H54 (cell line): Measurements from ENCODE around the gene ZMYM4.
"Not testable (repeated sequence)": the region's sequence is repeated elsewhere in the genome, so short reads cannot be mapped to it uniquely, and the experiment has no call there.

Experiments
- DNase-seq: peaks from one replicate; pipeline ENCODE4 v3.0.0; 2011; ENCODE audit warnings: low spot score, mixed read lengths; ENCODE audit not compliant: insufficient read length
- FAIRE-seq: peaks from 3 replicates; lab custom pipeline; 2011; peaks lifted over from hg19 to GRCh38; lab: Jason Lieb, UNC
- POLR2A ChIP-seq: IDR thresholded peaks from 2 replicates; pipeline ENCODE4 v1.6.1; 2011; ENCODE audit warnings: low read depth, mild to moderate bottlenecking, low read length

ZMYM4 gene

GRCh38 chr1:35449334-35450008 lies 181.0 kb downstream of the ZMYM4 start:
- no peak for TF ChIP-seq POLR2A
- FAIRE-seq (peak; percentile 92), DNase-seq (peak; percentile 62)

GRCh38 chr1:35451125-35451528 lies 182.6 kb downstream of the ZMYM4 start:
- DNase-seq (peak; percentile 36), FAIRE-seq (peak; percentile 86)
- no peak for TF ChIP-seq POLR2A

DNA sequence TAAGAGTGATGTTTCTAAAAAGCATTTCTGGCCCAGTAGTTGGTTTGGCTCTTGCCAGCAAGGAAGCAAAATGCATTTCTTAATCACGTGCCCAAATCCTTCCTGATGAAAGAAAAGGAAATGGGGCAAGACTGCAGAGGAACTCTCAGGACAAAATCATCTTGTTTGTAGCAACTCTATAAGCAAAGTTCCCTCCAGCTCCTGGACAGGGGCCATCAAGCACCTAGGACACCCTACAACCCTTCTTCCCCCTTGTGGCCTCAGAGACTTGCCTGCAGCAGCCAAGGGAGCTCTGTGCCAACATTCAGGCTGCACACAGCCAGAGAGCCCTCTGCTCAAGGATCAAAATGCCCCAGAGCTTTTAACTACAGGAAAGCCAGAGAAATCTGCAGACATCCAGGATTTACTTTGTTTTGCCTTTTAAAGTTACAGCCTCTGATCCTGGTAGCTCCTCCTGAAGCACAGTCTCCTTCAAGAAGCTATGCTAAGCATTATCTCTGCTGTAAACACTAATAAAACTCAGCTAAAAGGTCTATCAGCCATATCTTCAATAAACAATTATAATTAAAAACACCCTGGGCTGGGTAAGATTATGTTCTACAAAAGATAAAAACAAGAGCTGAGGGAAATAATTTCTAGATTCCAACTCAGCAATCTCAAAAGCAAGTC lies 183.7 kb downstream of the ZMYM4 start:
- FAIRE-seq (no peak), DNase-seq (no peak)
- no peak for TF ChIP-seq POLR2A

DNA sequence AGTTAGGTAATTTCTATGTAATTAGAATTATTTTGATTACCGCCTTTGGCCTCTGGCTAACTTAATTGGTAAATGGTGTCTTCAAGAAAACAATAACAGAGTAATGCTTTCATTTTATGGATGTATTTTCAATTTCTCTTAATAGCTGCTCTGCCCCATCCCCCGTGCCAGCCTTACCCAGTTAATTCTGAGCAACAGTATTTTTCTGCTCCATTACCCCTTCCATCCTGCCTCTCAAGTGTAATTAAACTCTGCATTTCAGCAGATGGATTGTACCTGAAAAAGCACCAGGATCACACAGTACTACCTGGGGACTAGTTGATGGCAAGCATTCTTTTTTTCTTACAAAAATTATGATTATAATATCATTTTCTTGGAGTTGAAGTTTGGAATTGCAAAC lies 184.5 kb downstream of the ZMYM4 start:
- TF ChIP-seq POLR2A, result no peak
- no peak for DNase-seq
- FAIRE-seq, result no peak

DNA sequence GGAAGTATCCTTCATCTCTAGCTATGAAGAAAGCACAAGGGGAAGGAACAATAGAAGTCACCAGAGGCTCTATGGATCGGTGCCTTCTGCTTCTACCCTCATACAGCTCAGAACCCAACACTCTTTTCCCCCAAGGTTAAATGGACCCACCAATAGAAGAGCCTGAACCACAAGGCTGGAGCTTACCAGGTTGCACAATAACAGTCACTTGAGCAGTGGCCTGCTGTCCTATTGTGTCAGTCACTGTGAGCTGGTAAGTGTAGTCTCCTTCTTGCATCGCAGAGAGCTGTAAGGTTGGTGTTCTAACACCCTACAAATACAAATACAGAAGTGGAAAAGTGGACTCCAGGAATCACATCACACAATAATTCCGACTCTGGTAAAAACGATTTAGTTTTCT lies 185.7 kb downstream of the ZMYM4 start:
- TF ChIP-seq POLR2A, result no peak
- DNase-seq (no peak), FAIRE-seq (no peak)

GRCh38 chr1:35454616-35455015 lies 186.1 kb downstream of the ZMYM4 start:
- peak; percentile 36 for FAIRE-seq
- no peak for TF ChIP-seq POLR2A
- no peak for DNase-seq

GRCh38 chr1:35460796-35461195 lies 192.3 kb downstream of the ZMYM4 start:
- no peak for DNase-seq
- FAIRE-seq, result no peak
- TF ChIP-seq POLR2A, result no peak

GRCh38 chr1:35461966-35462651 lies 193.6 kb downstream of the ZMYM4 start:
- no peak for TF ChIP-seq POLR2A
- FAIRE-seq, result no peak
- no peak for DNase-seq

DNA sequence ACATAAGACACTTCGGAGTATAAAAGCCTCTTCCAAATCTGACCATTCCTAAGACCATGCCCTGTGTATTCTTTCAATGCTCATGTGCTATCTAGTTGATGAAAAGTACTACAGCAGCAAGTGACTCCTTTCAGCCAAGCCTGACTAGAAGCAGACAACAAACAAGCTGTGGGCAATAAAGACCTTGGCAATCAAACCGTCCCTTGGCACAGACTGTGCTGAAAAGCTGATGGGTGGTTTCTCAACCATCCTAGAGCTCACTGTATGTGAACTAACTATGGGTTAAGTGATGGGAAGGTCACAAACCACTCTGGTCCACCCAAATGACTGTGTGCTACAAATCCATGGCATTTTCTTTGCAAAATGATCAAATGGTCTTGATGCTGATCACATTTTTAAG lies 194.7 kb downstream of the ZMYM4 start:
- no peak for TF ChIP-seq POLR2A
- no peak for FAIRE-seq
- no peak for DNase-seq

DNA sequence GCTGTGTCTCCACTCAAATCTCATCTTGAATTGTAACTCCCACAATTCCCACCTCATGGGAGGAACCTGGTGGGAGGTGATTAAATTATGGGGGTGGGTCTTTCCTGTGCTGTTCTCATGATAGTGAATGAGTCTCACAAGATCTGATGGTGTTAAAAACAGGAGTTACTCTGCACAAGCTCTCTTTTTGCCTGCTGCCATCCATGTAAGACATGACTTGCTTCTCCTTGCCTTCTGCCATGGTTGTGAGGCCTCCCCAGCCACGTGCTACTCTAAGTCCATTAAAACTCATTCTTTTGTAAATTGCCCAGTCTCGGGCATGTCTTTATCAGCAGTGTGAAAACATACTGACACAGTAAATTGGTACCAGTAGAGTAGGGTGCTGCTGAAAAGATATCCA lies 195.2 kb downstream of the ZMYM4 start:
- FAIRE-seq, DNase-seq: not testable (repeated sequence)

- TF ChIP-seq POLR2A, result no peak
- no peak for FAIRE-seq
- DNase-seq, result no peak
These were observed 197.6 kb downstream of the ZMYM4 start for GRCh38 chr1:35466120-35466519.

DNA sequence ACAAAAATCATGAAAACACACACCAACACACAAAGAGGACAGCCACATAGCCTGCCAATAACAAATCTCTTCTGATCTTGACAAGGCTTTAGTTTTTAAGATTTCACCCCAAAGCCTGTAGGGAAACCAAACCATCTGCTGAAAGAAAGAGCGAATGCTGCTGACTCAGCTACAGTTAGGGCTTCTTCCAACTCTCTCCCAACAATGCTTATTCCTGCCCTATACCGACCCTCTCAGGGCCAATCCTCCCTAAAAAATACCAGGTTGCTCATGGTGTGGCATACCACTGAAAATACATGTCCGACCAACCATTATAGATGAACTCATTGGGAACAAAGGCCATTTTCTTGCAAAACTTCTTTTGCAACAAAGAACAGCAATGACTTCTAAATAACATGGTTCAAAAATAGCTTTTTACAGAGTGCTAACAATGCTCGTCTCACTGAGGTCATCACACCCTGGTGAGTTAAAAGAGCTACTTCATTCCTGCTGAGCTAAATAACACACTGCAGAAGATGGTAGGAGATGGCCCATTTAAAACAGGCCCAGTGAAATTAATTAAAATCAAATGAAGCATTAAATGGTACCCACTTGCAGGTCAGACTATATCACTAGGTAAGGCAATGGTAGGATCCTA lies 202.6 kb downstream of the ZMYM4 start:
- TF ChIP-seq POLR2A, result no peak
- DNase-seq, result no peak

More for the DNA sequence above, 202.6 kb downstream of the ZMYM4 start:
- no peak for FAIRE-seq
